Psoas muscle (tissue), 8 donors: ENCODE results near the gene TBCD. TPM values are rescaled to one million over a fixed set of nuclear protein-coding genes. Genes with fewer than 3 reads are reported as not detected.

Experiments used
- ATAC-seq, 4 donors: fragments of 200-7000 bp; cut with Tn5 transposase; one replicate each; pipeline ENCODE4 v1.9.1; 2020; ENCODE audit warnings: moderate library complexity in 3 of 4, mild to moderate bottlenecking in 2 of 4
- DNase-seq, 2 donors: peaks; one replicate each; pipeline ENCODE4 v3.0.0-alpha.2; 2020
- H3K27ac ChIP-seq: fragments of 200-600 bp; one replicate; pipeline ENCODE4 v1.8.0; 2022
- H3K27me3 ChIP-seq, 3 donors: fragments of 200-600 bp in 1 of 3; one replicate each; pipeline versions ENCODE4 v1.6.1 to v1.8.0; 2013 to 2022; ENCODE audit warnings: low read length in 2 of 3, mild to moderate bottlenecking in 2 of 3, moderate library complexity in 1 of 3; ENCODE audit not compliant: insufficient read depth in 3 of 3
- H3K36me3 ChIP-seq, 2 donors: fragments of 200-600 bp in 1 of 2; one replicate each; pipeline versions ENCODE4 v1.6.1 to v1.8.0; 2013 to 2022; ENCODE audit warnings: low read depth in 1 of 2, mild to moderate bottlenecking in 1 of 2, moderate library complexity in 1 of 2; ENCODE audit not compliant: insufficient read depth in 1 of 2
- H3K4me1 ChIP-seq: fragments of 200-600 bp; one replicate; pipeline ENCODE4 v1.8.0; 2022
- H3K4me3 ChIP-seq: fragments of 200-600 bp; one replicate; pipeline ENCODE4 v1.8.0; 2022; ENCODE audit warnings: mild to moderate bottlenecking
- H3K9me3 ChIP-seq: fragments of 200-600 bp; one replicate; pipeline ENCODE4 v1.8.0; 2022
- WGBS, 3 donors: extraction: QIAGEN DNeasy Blood & Tissue Kit; methylation state at CpG; one replicate each; pipeline versions ENCODE4 v1.1.6 to v1.1.7; 2013; 5-methylcytosine and 5-hydroxymethylcytosine counted together
- intact Hi-C, 2 donors: fragments of 100-400 bp; cut with DNase I; formaldehyde crosslinking; loops; one replicate each; pipeline versions ENCODE4 v1.11.0 to v1.14.2; 2022
- polyA plus RNA-seq, 3 donors: library from polyadenylated mRNA; stranded (reverse); fragments of 200-250 nt; gene quantifications; one replicate each; pipeline ENCODE4 v1.2.3, GENCODE V29; 2013
- total RNA-seq, 4 donors: library from RNA; stranded (reverse); fragmentation: NEBNext Ultra II Directional in 2 of 4; extraction: Animal tissue kit (Norgen Biotek cat#: 25700) in 2 of 4; gene quantifications; one replicate each; pipeline versions ENCODE4 v1.2.1 to v1.2.4, GENCODE V29; 2021 to 2023
- TF ChIP-seq, protein P1 (sequence below): fragments of 200-600 bp; IDR thresholded peaks from one replicate; pipeline ENCODE4 v1.8.0; 2022; ENCODE audit warnings: antibody characterized with exemption
- donor health status: healthy with polysubstance abuse.
- donor health status: DM: no; HTN: no; CAD: no; lungs with moderate emphysema.
- donor health status: Bipolar disorder and iron deficiency.
- donor health status: healthy.
- donor health status: DM: yes; HTN: yes; CAD: no.
- donor health status: DM: no; HTN: no; CAD: no.
- donor health status: DM: no; HTN: no; CAD: no.
- donor health status: DM: yes; HTN: yes; CAD: no.

TBCD gene
- total and polyA plus RNA-seq, 7 donors = 28.2 to 65.0 (median 36.5) TPM

DNA sequence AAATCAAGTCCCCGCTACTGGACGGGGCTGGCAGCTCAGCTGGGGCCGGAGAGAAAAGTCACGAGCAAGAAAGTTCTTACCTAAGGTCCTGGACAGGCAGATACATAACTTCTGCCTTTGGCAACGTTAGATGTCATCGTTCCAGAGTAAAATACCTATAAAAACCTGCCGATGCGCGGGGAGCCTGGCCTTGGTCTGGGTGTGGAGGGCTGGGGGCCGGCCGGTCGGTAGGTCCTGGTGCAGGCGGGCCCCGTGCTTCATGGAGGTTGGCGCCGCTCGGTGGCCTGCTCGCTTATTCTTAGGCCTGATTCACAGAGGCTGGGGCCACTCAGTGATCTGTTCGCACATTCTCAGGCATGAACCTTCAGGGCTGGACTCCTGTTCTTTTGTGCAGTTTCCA, 121.7 kb downstream of the TBCD start:
- Histone ChIP-seq H3K4me1 (peaks cover 22% of the 10 kb centered on the region), H3K4me3 (no peak overlapping the region), H3K27me3 (no peaks in the 10 kb centered on the region), H3K9me3 (no peaks in the 10 kb centered on the region), H3K36me3 (peaks cover 0 to 23% of the 10 kb centered on the region in 2 donors), H3K27ac (no peak overlapping the region)
- TF ChIP-seq, protein P1, sequence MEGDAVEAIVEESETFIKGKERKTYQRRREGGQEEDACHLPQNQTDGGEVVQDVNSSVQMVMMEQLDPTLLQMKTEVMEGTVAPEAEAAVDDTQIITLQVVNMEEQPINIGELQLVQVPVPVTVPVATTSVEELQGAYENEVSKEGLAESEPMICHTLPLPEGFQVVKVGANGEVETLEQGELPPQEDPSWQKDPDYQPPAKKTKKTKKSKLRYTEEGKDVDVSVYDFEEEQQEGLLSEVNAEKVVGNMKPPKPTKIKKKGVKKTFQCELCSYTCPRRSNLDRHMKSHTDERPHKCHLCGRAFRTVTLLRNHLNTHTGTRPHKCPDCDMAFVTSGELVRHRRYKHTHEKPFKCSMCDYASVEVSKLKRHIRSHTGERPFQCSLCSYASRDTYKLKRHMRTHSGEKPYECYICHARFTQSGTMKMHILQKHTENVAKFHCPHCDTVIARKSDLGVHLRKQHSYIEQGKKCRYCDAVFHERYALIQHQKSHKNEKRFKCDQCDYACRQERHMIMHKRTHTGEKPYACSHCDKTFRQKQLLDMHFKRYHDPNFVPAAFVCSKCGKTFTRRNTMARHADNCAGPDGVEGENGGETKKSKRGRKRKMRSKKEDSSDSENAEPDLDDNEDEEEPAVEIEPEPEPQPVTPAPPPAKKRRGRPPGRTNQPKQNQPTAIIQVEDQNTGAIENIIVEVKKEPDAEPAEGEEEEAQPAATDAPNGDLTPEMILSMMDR = no peak
- ATAC-seq (no peak), DNase-seq (peak in 1 of 2 donors; percentile 48)
- intact Hi-C loops = no loop called here
- WGBS, 3 donors = 94 to 96% (median 94%) methylated on average over 19 of the region's 19 CpGs

DNA sequence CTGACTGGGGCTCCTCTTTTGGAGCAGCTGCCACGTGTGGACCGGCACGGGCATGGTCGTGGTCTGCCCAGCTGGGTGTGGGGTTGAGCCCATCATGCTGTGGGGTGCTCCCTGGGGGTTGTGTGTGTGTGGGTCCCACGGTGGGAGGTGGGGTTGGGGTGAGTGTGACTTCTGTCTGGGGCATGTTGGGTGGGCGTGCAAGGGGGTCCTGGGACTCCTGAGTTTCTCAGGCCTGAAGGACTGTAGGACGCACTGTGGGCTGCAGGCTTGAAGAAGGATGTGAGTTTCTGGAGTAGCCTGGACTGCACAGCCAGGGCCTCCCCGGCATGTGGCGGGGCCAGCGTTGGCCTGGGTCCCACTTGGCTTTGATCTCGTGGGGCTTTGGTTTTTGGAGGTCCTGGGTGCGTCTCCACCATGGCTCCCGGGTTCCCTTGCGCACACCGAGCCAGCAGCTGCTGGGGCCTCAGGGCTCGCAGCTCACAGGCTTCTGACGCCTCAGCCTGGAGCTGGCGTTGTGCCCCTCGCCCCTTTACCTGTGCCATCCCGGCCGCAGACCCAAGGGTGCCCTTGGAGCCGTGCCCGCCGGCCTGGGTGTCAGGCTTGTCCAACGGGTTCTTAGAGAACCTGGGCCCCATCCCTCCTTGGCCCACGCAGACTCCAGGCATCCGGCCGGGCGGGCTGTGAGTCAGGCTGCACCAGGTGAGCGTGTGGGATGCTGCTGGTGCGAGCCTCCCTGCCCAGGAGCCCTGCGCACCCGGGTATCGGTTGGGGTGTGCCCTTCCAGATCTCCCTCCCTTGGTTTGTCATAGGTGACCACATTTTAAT, 122.4 kb downstream of the TBCD start:
- H3K27ac ChIP-seq = no peak overlapping the region
- no peak overlapping the region for H3K4me3 ChIP-seq
- H3K27me3 ChIP-seq = no peaks in the 10 kb centered on the region
- DNase-seq (peak in 1 of 2 donors; percentile 53), ATAC-seq (no peak)
- WGBS, 3 donors = 89% methylated on average over 30 to 34 of the region's 34 CpGs
- TF ChIP-seq, protein P1 = no peak
- peaks cover 0 to 23% of the 10 kb centered on the region in 2 donors for H3K36me3 ChIP-seq
- peaks cover 22% of the 10 kb centered on the region for H3K4me1 ChIP-seq
- no peaks in the 10 kb centered on the region for H3K9me3 ChIP-seq
- intact Hi-C loops = no loop called here

DNA sequence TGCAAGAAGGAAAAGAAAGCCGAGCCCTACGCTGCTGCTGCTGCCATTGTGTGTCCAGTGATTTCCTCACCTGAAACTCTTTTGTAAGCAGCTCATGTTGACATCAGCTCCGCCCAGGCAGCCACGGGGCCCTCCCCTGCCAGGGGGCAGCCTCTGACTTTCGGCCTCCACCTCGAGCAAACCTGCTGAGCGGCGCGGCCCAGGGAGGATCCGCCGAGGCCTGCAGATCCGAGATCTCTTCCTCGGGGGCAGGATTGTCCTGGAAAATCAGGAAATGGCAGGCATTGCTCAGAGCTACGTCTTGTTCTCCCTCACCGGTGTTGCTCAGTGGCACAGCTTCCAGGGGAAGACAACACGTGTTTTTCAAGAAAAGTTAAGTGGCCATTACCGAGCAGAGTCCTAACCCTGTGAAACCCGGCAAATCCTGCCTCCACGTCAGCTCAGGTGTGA, 123.6 kb downstream of the TBCD start:
- no peak for ATAC-seq
- TF ChIP-seq, protein P1 = no peak
- Histone ChIP-seq H3K4me3 (no peak overlapping the region), H3K27me3 (no peaks in the 10 kb centered on the region), H3K27ac (peak overlapping the region; percentile 82), H3K36me3 (peaks cover 0 to 15% of the 10 kb centered on the region in 2 donors), H3K9me3 (no peaks in the 10 kb centered on the region), H3K4me1 (peaks cover 26% of the 10 kb centered on the region)
- no peak for DNase-seq
- WGBS, 3 donors = 83 to 85% (median 85%) methylated on average over 19 of the region's 19 CpGs
- intact Hi-C loops = no loop called here

DNA sequence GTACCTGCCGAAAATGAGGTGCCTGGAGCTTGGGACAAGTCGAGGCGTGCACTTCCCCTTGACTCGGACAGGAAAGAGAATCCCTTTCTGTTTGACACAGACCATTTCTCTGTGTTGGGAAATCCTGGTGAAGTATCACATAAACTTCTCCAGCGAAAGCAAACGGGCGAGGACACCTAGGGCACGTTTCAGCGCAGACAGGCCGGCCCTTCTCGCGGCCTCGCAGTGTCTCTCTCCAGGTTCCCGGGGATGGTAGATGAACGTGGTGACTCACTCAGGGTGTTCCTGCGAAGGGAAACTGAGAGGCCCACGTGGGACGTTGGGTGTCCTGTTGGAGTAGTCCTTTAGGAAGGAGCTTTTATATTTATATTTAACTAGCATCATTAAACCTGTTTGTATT, 124.3 kb downstream of the TBCD start:
- Histone ChIP-seq H3K4me1 (peaks cover 29% of the 10 kb centered on the region), H3K27me3 (no peaks in the 10 kb centered on the region), H3K9me3 (no peaks in the 10 kb centered on the region), H3K36me3 (peaks cover 0 to 7% of the 10 kb centered on the region in 2 donors), H3K27ac (peak overlapping the region; percentile 82), H3K4me3 (peak overlapping the region; percentile 23)
- TF ChIP-seq, protein P1 = no peak
- 60 to 65% (median 61%) methylated on average over 18 of the region's 18 CpGs for WGBS, 3 donors
- intact Hi-C loops = no loop called here
- ATAC-seq (peak; percentile 73 to 86 (median 77)), DNase-seq (peak; percentile 49 to 79)
